ENCODE data around the gene ZNF516.
A peak's percentile ranks its signal among the peaks of the same experiment; 100 is the strongest.

Gene ZNF516

DNA sequence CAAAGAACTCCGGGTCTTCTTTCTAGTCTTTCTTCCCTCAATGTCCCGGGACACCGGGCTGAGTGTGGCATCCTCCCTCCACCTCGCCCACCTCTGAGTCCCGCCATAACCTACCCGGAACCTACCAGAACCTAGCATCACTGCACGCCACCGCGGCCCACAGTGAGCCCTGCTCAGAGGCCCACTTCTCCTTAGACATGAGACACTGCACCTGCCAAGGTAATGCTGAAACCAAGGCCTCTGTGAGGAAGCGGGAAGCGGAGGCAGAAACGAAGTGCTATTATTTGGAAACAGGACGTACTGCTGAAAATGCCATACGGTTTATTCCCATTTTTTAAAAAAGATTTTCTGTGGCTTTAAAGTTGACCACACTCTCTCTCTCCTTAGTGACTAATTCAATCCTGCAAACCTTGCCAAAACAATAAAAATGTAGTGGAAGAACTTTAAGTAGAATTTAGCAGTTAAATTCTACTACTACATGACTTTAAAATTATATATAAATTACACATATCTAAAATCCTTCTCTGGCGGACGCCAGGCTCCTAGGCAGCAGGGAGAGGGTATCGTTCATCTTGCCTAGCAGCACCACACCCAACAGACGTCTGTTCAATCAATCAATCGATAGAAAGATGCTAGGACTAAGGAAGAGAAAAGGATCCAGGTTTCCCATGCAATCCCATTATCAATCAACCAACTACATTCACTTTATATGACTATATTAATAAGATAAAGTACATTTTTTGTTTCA, 82.0 kb downstream of the ZNF516 start:
- DNase-seq, result no peak

DNA sequence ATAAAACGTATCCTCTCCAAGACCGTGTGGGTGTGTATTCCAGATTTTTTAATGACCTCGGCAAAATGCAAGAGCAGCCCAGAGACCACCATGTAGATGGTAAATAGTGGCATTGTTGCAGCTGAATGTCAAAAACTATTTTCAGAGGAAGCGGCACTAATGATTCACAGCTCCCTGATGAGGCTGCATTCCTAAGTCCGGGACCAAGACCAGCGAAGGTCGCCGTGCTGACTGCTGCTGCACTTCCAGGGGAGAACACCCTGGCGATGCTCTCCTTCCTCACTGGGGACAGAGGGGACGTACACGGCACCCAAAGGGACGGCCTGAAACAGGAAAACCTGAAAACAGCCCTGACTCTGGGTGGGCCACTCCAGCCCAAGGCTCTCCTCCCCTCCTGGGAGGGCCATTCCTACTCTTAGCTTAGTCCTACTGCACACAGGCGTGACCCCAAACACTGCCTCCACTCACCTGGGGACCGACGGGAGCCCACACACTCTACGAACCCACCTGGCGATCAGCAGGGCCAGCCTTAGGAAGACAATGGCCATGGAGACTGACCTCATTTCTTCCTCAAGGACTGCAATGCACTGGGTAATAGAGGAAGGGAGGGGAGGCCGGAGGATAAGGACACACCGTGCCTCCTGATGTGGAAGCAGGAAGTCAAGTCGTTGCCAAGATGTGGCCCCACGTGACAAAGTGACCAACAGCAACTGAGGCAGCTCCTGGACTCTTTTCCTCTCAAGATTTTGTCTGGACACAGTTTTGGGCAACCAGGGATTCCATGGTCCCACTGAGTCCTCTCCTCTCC, 82.8 kb downstream of the ZNF516 start:
- no peak for DNase-seq

DNA sequence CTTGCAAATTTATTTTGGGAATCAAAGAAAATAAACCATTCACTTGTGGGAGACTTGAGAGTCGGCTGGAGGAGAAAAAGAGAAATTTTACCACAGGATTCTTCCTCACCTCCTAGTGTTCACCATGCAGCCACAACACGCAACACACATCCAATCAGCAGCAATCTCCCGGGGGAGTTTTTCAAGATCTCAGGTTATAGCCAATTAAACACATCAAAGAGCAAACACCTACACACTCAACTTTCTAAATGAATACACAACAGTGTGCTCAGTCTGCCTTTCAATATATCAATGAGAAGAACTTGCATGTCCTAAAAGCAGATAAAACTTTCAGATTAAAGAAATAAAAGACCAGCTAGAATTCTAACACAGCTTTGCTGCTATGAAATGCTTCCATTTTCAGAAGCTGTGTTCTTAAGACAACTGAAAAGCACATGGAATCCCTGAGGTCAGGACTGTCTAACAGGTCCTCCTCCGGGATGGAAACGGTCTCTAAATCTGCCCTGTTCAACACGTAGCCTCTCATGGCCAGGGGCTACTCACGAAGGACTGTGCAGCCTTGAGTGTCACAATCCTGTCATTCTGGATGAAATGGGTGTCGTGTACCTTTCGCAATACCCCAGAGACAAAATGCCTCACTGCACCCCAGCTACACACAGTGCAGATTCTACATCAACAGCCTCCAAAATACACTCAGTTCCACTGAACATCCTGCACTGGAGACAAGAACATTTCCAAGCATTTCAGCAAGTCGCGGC, 84.2 kb downstream of the ZNF516 start:
- DNase-seq, result no peak

DNA sequence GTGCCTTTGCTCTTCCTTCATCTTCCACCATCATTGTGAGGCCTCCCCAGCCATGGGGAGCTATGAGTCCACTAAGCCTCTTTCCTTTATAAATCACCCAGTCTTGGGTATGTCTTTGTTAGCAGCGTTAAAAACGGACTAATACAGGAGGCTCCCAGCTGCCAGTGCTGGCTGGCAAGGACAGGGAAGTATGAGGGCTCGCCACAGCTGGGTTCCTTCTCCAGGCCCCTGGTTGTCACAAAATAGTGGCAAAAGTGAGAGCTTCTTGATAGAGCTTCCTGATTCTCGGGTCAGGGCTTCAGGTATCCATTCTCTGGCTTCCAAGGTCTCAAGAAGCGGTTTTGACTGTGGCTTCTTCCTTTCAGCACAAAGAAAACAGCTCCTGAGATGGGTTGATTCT, 85.0 kb downstream of the ZNF516 start:
- no peak for DNase-seq

DNA sequence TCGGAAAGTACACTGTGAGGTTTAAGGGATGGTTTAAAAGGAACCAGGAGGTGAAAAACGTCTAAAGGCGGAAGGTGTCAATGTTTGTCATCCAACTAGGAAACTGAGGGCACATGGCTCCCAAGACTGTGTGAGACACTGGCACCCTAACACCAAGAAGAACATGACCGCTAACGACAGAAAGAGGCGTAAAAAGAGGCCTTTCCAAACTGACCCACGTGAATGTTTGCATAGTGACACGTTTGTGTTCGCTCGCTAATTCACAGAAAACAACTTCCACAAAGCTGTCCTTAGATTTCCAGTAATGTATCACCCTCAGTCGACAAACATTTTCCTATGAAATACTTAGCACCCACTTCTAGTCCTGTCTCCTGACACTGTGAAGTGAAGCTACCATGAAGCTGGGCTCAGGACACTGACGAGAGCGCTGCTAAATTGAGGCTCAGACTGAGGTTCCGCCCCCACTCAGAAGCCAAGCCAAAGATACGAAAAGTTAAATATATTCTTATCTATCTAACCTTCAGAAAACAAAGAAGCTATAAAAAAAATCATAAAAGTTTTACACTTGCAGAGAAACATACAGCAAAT, 86.5 kb downstream of the ZNF516 start:
- DNase-seq, result no peak

DNA sequence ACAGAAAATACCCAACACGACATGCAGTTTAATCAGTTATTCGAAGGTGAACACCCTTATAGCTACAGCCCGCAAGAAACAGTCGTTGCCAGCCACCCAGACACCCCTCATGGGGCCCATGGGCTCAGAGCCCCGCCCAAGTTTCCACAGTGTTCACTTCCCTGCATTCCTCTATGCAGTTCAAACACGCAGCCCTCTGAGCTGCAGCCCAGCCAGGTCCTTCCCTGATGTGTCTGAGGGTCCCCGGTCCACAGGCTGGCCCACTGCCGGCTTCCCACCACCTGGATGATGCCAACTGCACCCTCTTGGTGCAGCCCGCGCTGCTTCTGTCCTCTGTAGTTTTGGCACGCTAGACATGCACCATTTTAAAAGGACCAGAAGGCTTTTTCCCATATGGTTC, 87.4 kb downstream of the ZNF516 start:
- no peak for DNase-seq

DNA sequence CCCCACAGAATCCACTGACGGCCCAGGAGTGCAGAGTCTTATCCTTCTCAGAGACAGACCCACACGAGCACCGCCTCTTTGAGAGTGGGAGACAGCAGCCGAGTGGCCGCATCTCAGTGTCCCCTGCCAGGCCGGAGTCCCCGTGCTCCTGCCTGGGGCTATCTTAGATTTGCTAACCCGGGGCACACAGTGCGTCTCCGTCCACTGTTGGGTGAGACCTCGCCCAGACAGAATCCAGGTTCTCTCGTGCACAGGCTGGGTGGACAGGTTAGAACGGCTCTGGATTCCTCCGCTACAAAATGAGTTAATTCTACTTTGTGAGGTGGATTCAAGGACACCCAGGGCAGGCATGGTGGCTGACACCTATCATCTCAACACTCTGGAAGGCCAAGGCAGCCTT, 88.3 kb downstream of the ZNF516 start:
- no peak for DNase-seq

DNA sequence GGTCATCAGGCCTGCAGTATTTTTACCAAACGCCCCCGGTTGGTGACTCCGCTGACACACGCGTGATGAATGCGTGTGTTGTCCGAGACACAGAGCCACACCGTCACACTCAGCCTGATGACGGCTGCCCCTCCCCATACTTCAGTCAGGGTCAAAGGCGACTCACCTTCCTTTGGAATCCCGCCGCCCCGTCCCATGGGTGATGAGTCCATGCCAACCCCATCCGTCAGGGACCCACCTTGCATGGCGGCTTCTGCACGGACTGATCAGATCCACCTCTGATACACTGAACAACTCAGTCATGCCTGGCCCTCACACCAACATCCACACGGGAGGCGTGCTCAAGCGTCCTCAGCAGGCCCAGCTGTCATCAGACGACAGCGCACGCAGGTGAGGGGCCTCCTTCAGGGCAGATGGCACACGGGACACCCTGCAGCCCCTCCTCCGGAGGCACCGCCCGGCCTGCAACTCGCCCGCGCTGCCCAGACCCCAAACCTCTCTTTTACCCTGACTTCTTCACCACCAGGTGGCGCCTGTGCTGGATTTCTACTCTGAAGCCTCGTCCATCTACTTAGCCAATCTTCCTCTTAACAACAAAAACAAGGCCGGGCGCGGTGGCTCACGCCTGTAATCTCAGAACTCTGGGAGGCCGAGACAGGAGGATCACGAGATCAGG, 89.2 kb downstream of the ZNF516 start:
- no peak for DNase-seq

DNA sequence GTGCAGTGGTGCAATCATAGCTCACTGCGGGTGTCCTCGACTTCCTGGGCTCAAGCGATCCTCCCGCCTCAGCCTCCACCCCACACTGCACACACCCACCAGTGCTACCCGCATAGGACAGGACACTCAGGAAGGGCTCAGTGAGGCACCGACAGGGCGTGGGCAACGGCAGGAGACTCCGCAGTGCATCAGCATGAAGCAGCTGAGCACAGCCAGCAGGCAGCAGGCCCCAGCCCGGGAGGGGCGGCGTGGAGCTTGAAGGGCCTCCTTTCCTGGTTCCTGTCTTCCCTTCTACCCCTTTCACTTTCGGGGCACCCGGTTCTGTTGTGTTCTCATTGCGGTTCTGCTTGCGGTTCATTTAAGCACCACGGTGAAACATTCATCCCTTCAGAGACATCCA, 89.8 kb downstream of the ZNF516 start:
- no peak for DNase-seq

DNA sequence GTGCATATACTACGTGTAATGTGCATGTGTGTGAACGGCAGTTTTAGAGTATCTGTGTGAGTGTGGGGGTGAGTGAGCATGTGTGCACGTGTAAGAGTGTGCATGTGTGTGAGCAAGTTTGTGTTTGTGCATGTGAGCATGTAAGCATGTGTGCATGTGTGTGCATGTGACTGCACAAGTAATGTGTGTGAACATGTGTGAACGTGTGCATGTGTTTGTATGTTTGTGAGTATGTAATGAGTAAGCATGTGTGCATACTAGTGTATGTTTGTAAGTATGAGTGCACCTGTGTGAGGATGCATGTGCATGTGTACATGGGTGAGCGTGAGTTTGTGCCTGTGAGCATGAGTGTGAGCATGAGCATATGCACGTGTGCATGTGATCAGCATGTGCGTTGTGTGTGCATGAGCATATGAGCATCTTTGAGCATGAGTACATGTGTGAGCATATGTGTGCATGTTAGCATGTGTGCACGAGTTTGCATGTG, 90.7 kb downstream of the ZNF516 start:
- no peak for DNase-seq

DNA sequence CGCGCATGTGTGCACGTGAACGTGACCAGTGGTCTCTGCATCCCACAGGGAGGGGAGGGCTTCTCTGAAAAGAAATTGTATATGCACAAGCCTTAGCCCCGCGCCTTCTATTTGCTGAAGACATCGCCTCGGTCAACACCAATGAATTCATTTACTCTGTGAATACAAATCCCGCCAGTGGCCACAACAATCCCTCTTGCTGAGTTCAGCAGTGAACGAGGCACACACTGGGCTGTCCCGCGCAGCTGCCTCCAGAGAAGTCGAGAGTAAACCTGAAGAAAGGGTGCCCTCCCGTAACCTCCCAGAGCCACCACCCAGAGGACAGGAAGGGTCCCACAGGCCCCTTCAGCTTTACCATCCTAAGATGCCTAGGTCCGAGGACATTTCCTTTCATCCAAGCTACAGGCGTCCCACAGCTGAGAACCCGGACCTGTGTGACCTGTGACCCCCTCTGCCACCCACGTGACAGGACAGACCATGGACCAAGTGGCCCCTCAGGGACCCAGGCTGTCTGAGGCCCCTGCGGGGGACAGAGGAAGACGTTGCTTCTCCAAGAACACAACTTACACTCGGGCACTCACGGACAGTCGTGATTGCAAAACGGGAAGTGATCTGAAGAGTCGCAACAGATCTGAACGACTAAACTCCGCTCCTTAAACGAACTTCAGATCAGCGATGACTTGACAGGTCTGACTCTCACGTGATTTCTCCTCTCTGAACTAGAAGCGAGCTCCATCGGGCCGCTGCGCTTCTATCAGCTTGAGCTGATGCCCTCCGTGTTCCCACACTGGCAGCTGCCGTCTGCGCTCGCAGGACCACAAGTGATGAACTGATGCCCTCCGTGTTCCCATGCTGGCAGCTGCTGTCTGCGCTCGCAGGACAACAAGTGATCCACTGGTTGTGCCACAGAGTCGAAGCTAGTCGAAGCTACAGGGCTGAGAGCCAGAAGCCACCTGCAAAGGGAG, 92.7 kb downstream of the ZNF516 start:
- no peak for DNase-seq

DNA sequence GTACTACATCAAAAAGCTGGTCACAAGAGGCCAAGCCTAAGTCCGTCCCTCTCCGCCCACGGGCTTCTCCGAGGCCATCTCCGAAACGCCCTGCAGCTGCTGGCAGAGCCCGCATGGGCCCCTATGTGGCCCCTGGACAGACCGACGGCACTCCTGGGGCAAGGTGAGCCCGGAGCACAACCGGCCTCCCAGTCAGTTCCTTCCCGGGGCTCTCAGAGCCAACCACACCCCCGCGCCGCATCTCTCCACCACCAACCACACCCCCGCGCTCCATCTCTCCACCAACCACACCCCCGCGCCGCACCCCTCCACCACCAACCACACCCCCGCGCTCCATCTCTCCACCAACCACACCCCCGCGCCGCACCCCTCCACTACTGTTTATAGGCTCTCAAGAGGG, 93.5 kb downstream of the ZNF516 start:
- DNase-seq, result no peak

DNA sequence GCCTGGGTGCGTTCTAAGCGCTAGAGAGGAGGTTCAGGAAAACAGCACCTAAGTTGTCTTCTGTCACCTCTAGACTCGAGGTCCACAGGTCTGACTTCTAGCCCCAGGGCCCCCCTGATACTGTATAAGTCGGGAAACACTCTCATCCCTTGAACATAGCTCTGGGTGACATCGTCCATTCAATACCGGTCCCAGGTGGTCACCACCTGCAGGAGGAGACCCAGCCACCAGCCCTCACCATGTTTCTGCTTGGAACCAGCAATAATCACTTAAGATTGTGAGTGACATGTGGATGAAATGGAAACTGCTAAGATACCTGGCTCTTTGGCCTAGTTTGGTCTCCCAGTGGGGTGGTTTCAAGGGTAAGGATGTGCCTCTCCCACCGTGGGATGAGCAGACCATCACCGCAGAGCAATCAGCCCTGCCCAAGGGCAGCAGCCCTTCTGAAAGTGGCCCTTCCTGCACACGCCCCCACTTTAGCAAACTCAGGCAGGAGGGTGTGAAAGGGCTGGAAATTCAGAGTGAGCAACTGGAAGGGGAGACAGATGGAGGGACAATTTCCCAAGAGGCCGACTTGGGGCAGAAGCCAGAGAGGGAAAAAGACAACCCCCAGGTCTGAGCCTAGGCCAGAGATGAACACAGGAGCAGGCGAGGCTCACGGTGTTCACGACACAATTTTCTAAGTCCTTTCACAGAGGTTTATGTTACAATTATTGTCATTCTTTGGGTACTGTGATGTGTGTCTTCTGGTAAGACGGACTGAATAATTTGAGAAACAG, 95.2 kb downstream of the ZNF516 start:
- DNase-seq, result no peak

DNA sequence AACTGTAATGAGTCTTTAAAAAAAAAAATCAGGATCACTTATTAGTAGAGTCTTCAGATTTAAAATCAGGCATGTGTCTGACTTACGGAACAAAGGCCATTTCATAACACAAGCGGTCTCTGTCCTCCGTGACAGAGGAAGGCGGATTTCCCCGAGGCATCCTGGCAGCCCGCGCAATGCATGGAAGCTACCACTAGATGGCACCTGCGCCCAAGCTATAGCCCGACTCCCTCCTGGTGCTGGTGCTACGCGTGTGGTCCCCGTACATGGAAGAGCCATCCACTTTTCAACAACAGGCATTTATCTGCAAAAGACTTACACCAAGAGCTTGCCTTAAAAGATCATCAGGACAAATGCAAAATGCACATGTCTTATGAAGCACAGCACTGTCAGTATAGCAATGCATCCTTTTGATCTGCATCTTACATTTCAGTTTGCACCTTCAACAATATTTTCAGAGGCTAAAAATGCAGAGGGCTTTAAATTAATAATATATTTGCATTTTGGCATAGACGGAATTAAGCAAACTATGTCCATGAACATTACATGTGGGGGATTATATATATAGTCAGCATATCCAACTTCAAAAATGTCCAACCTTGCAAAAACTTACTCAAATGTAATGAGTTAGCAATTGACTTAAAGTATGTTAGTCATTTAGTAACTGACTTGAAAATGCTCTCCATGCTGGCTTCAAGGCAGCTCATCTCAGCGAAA, 96.0 kb downstream of the ZNF516 start:
- peak; percentile 41 for DNase-seq

DNA sequence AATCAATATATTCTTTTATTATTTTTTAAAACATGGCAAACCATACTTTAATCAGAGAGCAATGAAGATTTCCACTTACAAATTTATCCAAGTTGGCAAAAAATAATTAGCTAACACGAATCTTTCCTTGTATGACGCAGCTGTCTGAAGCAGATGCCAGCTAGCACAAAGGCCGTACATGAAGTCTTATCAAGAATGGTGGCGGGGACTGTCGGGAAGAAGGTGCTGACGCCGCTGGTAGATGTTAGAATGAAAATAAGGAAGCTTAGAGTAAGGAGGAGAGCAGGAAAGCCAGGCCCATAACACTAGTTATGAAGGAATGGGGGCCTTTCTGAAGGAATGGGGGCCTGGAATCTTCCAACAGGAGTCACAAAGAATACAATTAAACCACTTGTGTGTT, 96.7 kb downstream of the ZNF516 start:
- DNase-seq, result no peak

DNA sequence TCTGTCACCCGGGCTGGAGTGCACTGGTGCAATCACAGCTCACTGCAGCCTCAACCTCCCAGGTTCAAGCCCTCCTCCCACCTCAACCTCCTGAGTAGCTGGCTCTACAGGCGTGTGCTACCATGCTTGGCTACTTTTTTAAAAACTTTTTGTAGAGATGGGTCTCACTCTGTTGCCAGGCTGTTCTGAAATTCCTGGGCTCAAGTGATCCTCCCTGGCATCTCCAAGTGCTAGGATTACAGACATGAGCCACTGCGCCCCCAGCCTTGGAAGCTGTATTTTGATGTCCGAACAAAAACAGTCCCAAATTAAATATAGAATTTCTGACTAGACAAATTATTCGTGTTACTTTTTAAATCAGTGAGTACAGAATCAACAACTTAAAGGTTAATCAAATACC, 97.4 kb downstream of the ZNF516 start:
- no peak for DNase-seq

DNA sequence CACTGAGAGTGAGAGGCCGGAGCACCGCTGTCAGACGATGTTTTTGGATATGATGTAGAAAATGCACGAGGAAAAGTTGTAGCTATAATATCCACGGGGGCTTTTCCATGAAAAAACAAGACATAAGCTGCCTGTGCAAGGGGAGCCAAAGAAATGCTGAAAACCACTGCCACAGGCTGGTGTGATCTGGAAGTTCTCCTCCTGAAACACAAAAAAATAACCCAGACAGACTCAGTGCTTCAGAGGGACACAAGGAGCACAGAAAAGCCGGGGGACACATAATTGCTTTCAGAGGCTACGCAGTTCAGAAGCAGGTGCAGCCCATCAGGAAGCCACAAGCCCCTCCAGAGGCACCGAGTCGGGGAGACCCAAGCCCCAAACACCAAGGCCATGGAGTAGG, 98.2 kb downstream of the ZNF516 start:
- no peak for DNase-seq

DNA sequence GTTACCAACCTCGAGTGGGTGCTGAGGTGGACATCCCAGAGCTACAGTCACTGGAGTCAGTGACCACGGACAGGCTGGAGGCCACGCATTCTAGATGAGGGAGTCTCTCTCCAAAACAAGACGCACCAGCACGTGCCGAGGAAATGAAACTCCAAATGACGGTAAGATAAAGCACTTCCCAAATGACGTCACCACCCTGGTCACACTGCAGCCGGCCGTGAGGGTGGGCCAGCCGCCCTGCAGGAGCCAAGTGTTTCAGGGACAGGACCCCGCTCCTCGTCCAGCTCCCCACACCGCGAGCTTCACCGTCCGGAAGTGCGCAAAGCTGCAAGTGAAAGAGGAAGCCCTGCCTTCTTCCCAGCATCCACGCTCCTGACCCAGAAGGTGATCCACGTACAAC, 99.4 kb downstream of the ZNF516 start:
- no peak for DNase-seq

DNA sequence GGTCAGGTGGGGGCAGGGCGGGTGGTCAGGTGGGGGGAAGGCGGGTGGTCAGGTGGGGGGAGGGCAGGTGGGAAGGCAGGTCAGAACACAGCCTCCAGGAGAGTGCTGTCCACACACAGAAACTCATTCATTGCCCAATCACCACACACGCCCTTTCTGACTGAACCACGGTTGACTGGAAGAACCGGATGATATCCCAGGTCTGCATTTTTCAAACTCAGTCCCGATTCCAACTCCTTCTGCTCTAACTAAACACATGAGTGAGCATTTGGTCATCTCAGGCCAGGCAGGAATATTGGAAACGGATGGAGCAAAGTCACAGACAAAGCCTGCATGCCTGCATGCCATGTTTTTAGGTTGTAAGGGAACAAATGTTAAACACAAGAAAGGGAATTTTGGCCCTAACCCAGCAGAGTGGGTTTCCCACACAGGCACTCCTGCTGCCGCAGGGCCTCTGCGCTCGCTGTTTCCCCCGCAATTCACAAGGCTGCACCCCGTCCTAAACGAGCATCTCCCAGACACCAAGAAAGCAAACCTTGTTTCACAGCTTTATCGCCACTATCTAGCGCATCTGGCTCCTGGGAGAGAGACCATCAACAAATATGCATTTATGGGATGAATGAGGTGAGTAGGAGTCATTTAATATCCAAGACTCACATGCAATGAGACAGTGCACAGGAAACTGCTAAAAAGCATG, 100.1 kb downstream of the ZNF516 start:
- no peak for DNase-seq
